Left renal cortex interstitium (tissue), 4 donors: ENCODE data around the gene ATP8B2. TPM values are rescaled to one million over a fixed set of nuclear protein-coding genes. Genes with fewer than 3 reads are reported as not detected.
"Not testable (repeated sequence)": the region's sequence is repeated elsewhere in the genome, so short reads cannot be mapped to it uniquely, and the experiment has no call there.

ENCODE experiments used
- DNase-seq, 4 donors: peaks; one replicate each; pipeline ENCODE4 v3.0.0-alpha.2; 2013; ENCODE audit warnings: low read depth in 4 of 4, low spot score in 2 of 4, missing footprints in 1 of 4
- polyA plus RNA-seq, 4 donors: library from polyadenylated mRNA; unstranded; fragments of 120-200 nt; gene quantifications; one replicate each; pipeline ENCODE4 v1.2.1, GENCODE V29; 2013; ENCODE audit not compliant: insufficient read length in 4 of 4

The ATP8B2 gene
- polyA plus RNA-seq, 4 donors: 24.3 to 32.3 (median 28.0) TPM

DNA sequence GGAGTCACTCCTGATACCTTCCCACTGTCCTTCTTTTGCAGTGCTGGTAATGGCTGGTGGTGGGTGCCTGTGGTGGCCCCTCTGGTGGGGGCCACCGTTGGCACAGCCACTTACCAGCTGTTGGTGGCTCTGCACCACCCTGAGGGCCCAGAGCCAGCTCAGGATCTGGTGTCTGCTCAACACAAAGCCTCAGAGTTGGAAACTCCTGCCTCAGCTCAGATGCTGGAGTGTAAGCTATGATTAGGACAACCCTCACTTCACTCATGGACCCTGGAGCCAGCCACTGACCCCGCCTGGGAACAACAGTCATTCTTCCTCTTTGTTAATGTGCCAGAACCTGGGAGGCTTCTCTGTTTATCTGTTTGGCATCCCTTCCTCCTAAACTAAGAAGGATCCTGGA is 1.1 kb upstream of the ATP8B2 start:
- no peak for DNase-seq

DNA sequence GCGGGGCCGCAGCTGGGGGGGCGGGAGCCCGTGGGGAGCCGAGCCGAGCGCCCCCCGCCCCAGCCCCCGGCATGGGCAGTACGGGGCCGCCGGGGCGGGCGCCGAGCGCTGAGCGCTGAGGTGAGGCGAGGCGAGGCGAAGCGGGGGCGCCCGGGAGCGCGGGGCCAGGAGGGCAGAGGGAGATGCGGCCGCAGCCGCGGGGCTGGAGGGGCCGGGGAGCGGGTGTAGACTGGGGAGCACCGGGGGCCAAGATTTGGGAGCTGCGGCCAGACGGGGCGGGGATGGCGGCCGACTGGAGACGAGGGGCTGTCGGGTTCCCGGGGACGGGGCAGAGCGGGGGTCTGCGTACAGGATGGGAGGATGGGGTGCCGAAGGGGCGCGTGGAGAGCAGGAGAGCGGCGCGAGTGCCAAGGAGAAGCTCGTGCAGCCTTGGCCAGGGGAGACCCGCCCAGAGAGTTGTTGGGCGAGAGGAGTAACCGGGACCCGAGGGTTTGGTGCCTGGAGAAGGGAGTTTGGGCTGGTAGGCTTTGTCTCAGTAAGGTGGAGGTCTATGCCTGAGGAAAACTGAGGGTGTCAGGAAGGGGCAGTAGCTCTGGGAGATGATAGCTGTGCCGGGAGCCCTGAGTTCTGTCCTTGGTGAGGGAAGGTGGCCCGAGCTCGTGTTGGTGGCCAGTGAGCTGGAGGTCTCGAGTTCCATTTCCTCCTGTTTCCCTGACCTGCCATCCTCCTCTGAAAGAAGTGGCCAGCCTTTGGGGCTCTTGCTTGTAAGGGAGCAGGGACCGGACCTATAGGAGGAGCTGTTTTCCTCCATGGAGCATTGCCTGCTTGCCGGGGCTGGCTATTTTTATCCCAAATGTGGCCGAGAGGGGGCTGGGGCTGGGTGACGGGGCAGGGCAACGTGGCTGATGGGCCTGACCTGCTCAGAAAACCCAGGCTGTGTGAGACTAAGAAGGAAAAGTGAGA is 539 bp downstream of the ATP8B2 start:
- DNase-seq: peak in 2 of 4 donors; percentile 43 to 48

DNA sequence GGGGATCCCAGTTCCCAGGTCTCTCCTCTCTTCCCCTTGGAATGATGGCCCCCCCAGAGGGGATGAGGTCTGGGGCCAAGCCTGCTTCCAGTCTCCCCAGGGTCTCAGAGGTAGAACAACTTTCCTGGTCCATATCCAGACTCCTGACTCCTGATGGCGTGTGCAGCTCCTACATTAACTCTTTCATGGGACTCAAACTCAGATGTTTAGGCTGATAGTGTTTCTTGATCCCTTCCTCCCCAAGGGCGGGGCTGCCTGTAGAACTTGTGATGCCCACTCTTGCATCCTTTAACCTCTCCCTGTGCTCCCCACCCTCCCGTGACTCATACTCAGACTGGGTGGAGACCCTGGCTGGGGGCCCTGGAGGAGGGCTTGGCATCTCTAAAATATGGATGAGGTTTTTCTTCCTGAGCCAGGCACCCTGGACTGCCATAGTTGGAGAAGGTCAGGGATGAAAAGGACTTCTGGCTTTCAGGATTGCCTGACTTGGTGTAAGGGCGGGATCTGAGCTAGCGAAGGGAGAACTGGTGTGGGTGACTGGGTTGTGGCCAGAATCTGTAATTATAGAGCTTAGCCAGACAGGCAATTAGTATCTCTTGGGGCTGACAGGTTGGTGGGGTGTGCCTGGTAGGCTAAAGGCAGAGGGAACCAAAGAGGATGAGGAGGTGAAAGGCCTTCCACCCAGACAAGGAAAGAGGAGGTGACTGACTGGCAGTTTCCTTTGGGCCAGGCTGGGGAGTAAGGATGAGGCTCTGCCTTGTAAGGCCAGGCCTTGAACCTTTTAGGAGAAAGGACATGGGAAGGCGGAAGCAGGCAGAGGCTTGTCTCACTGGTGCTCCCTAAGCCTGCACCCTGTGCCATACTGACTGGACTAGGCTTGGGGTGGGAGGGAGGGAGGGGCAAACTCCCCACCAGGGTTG is 1.5 kb downstream of the ATP8B2 start:
- no peak for DNase-seq

DNA sequence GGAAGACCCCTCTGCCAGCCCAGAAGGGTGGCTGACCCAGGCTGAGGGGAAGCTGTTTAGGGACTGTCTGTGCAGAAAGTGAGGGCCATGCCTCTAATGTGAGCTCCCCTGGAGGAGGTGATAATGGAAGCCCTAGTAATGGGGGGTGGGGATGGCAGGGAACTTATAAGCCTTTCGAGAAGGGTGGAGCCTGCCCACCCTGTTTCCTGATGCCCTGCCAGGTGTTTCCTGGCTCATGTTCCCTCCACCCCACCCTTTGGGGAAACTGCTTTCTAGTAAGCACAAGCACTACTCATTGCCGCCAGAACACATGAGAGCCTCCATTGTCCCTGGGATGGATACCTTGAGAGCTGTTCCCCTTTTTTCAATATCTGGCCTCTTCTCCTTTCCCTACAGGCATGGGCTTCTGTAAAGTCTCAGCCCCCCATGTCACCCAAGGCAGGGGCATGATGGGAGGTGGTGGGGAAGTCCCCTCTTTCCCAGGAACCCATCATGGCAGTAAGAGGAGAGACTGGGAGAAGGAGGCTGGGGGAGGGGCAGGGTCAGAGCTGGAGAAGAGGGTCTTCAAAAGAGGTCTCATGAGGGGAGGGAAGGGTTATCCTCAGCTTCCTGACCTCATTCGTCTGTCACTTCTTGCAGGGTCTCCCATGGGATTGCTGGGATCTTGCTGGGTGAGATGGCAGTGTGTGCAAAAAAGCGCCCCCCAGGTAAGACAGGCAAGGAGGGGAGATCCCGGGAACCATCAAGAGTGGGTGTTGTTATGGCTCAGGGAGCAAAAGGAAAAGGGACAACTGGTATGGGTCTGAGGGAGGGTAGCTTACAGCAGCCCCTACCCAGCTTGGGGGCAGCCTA is 2.4 kb downstream of the ATP8B2 start:
- DNase-seq: no peak

DNA sequence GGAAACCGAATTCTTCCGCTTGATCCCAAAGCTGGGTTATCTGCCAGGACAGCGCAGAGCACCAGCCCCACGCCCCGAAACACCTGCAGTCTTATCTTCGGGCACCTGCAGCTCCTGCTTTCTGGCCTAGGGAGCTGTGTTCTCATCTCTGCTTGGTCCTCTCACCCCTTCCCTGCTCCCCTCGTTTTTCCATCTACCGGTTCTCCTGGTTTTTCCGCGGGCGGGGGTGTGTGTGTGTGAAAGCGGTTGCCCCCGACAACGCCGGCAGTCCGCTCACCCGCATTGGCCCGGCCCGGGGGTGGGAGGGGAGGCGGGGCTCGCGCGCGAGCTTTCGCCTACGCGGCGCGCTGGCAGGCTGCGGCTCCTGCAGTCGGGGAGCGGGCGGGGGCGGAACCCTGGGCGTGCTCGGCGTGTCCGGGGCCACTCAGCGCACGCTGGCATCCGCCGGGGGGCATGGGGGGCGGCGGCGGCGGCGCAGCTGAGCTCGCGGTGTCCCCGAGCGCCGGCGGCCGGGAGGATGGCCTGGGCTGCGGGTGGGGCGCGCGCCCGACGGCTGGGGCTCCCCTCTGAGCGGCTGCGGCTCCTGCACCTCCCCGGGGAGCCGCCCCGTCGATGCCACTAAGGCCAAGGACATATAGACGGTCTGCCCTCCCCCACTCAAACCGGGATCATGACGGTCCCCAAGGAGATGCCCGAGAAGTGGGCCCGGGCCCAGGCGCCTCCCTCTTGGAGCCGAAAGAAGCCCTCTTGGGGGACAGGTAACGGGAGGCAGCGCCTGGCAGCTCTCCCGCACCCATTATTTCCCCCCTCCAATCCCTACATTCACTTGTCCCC is 3.2 kb downstream of the ATP8B2 start:
- no peak for DNase-seq

DNA sequence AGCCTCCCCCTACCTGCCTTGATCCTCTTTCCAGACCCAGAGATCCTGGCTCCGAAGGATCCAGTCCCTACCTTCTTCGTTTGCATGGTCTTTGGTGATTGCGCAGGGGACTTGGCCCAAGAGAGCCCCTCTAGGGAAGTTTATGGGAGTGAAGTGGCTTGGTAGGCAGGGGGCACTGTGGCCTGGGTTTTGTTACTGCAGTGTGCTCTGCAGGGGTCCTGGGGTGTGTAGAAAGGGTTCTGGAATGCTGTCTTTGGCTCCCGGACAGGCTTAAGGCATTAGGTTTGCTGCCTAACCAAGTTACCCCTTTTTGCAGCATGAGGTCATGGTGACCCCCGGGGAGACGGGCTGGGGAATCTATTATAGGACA is 3.8 kb downstream of the ATP8B2 start:
- no peak for DNase-seq

DNA sequence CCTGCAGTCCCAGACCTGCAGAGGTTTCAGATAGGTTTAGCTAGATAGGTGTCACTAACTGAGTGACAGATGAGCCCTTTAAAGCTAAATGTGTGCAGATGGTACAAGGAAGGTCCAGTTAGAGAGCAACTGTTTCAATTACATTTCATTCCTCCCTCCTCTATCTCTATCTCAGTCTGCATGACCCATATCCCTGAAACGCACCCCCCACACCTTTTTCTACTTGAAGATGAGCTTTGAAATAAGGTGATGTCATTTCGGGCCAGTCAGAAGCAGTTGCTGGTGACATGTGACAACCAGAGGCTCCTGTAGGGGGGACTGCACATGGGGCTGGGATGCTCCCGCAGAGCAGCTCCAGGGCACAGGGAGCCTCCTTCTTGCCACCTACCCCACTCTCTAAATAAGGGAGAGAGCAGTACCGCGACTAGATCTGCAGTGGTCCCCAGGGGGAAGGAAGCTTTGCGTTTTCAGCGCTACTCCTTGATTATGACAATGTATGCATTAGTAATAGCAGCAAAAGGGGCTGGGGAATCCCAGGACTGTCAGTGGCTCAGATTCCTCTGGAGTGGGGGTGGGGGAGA is 4.3 kb downstream of the ATP8B2 start:
- no peak for DNase-seq

DNA sequence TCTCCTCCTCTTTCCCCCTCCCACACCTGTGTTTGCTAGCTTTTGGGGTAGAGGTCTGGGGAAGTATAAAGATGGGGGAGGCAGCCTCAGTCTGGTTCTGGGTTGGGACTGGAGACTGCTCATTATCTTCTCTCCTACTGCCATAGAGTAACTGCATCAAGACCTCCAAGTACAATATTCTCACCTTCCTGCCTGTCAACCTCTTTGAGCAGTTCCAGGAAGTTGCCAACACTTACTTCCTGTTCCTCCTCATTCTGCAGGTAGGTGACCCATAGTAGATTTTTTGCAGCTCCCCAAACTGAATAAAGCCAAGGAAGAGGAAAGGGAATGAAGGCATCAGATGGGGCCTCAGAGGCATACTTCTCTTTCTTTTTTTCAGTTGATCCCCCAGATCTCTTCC is 5.3 kb downstream of the ATP8B2 start:
- no peak for DNase-seq

DNA sequence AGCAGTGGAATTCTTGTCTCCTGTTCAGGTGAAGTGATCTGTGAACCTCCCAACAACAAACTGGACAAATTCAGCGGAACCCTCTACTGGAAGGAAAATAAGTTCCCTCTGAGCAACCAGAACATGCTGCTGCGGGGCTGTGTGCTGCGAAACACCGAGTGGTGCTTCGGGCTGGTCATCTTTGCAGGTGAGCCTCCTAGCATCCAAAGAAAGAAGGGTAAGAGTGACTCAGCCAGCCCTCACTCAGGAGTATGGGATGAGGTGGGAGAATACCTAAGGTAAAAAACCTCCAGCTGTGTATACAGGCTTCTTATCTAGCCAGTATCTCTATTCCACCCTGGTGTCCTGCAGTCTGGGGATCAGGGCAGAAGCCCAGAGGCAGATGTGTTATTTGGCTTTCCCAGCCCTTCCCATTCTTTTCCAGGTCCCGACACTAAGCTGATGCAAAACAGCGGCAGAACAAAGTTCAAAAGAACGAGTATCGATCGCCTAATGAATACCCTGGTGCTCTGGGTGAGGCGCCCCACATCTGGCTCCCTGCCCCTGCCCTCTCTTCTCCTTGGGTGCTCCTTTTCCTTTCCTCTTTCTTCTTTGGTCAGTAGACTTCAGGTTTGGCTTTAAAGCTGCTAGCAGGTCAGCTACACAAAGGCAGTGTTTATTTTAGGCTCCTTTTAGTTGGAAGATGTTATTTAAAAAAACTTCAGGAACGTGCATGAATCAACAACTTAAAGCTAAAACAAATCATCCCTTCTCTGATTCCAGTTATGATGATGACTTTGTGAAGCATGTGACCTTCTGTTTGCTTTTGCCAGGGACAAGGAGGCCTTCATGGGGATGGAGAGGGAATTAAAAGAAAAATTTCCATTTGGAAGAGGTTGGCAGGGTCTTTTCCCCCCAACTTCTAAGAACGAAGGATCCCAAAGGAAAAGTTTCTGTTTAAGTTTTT is 9.0 kb downstream of the ATP8B2 start:
- DNase-seq: no peak

DNA sequence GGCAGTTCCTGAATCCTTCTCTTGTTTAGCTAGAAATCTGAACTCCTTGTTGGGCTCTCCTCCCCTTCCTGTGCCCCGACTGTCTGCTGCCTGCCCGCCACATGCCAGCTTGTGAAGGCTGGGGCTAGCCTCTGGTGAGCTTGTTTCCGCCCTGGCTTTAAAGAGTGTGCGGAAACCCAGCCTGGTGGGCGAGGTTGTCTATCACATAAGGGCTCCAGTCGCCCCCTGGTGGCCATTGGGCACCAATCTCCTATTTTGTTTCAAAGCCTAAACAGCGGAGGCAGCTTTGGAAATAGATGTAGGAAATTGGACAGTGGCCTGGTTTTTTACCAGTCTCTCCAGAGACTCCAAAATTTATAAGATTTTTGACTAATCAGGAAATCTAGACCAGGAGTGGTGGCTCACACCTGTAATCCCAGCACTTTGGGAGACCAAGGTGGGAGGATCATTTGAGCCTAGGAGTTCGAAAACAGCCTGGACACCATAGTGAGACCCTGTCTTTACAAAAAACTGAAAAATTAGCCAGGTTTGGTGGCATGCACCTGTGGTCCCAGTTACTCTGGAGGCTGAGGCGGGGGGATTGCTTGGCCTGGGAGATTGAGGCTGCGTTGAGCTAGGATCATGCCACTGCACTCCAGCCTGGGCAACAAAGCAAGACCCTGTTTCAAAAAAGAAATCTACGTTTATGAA is 9.8 kb downstream of the ATP8B2 start:
- no peak for DNase-seq

DNA sequence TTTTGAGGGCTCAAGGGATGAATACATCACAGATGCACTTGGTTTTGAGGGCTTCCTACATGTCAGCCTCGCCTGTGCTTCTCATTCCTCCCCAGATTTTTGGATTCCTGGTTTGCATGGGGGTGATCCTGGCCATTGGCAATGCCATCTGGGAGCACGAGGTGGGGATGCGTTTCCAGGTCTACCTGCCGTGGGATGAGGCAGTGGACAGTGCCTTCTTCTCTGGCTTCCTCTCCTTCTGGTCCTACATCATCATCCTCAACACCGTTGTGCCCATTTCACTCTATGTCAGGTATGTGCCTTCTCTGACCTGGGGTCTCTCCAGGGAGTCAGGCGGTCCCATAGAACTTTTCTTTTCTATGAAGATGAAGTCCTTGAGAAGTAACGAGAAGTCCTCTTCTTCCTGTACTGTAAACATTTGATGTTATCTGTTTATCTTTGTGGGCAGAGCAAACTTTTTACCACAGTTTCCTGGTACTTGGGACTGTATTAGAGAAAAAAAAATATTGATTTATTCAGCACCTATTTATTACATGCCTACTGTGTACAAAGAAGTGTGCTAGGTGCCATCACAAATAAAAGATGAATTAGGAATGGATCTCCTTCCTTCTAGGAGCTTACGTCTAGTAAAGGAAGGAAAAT is 12.0 kb downstream of the ATP8B2 start:
- DNase-seq: no peak

DNA sequence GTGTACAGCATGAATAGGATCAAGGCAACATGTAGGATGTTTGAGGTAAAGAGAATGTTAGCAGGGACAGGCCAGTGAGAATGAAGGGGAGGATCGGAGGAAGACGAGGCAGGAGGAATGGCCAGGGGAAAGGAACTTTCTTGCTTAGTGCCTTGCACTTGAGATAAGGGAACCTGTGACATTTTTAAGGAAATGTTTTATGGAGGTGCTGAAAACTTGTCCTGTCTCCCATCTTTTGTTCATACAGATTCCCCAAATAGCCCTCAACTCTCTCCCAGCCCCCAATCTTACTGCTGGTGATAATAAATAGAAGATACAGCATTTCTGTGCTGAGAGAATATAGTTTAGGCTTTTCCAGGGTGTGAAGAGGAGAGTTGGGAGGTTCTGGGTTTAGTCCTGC is 13.6 kb downstream of the ATP8B2 start:
- DNase-seq: no peak

DNA sequence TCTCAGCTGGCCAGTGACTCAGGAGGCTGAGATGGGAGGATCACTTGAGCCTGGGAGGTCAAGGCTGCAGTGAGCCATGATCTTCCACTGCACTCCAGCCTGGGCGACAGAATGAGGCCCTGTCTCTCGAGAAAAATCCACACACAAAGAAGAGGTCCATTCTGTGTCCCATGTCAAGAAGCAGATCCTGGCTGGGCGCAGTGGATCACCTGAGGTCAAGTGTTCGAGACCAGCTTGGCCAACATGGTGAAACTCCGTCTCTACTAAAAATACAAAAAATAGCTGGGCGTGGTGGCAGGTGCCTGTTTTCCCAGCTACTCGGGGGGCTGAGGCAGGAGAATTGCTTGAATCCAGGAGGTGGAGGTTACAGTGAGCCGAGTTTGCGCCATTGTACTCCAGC is 16.0 kb downstream of the ATP8B2 start:
- DNase-seq: not testable (repeated sequence)

DNA sequence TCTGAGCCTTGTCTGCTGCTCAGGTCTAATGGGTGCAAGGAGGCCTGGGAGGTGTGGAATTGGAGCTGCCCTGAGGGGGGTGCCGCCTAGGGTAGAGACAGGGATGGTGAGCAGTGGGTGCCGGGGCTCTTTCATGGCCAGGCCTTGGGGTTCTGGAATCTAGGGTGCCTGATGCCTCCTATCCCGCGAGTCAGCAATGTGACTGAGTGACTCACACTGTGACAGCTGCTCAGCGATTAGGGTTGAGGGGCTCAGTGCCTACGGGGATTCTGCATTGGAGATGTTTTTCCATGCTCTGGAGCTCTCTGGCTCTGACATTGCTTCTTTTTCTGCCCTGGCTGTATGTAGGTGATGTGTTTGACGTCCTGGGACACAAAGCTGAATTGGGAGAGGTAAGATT is 16.8 kb downstream of the ATP8B2 start:
- no peak for DNase-seq

DNA sequence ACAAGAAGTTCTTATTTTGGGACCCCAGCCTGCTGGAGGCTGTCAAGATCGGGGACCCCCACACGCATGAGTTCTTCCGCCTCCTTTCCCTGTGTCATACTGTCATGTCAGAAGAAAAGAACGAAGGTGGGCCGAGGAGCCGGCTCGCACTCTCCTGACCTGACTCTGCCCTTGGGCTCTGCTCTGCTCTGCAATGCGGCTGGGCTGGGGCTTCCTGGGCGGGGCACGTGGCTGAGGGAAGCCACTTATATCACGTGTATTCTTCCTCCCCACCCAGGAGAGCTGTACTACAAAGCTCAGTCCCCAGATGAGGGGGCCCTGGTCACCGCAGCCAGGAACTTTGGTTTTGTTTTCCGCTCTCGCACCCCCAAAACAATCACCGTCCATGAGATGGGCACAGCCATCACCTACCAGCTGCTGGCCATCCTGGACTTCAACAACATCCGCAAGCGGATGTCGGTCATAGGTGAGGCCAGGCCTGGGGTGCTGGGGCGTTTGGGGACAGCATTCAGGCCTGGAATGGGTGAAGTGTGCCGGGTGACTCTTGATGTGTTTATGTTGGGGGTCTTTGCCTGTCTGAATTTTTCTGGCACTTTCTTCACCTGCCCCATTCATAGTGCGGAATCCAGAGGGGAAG is 17.6 kb downstream of the ATP8B2 start:
- DNase-seq: no peak

DNA sequence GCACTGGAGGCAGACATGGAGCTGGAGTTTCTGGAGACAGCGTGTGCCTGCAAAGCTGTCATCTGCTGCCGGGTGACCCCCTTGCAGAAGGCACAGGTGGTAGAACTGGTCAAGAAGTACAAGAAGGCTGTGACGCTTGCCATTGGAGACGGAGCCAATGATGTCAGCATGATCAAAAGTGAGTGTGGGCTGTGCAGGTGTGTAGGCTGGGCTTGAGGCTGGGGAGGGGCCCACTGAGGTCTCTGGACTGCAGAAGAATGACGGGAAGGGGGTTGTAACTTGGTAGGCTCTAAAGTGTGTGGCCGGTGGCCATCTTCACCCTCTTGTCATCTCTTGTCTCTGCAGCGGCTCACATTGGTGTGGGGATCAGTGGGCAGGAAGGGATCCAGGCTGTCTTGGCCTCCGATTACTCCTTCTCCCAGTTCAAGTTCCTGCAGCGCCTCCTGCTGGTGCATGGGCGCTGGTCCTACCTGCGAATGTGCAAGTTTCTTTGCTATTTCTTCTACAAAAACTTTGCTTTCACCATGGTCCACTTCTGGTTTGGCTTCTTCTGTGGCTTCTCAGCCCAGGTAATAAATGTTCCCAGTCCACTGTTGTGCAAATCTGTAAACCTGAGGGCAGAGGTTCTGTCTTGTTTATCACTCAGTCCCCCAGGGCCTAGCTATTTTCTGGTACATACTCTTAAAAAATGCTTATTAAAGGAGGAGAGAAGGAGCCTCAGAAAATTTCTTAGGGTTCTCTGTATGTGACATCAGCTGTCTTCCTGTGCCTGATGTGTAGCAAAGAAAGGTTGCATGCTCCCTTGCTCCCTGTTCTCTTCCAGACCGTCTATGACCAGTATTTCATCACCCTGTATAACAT is 19.9 kb downstream of the ATP8B2 start:
- no peak for DNase-seq
